PC-9 (cell line): Measurements from ENCODE around the gene SLAMF6. TPM values are rescaled to one million over a fixed set of nuclear protein-coding genes. Genes with fewer than 3 reads are reported as not detected.

ENCODE experiments used
- BruUV-seq: library from RNA; stranded (reverse); fragments of 400-500 nt; replicated peaks from 2 replicates; lab custom pipeline; 2021; lab: Mats Ljungman, UMichigan
- CTCF ChIA-PET: fragments of 300-600 bp; sonication (Branson Sonifier 250); formaldehyde crosslinking; loops from one replicate; lab custom pipeline; 2022; ENCODE audit warnings: antibody characterized with exemption; lab: Charles Lee
- POLR2A ChIA-PET: fragments of 300-600 bp; sonication (Branson Sonifier 250); formaldehyde crosslinking; loops from one replicate; lab custom pipeline; 2022; ENCODE audit warnings: antibody characterized with exemption; ENCODE audit not compliant: unreplicated experiment; lab: Charles Lee
- DNase-seq, 2 experiments: peaks; one replicate each; pipeline versions ENCODE4 v3.0.0 to v3.0.0-alpha.2; 2015 to 2022; ENCODE audit warnings: mixed read lengths in 1 of 2
- H2AFZ ChIP-seq: fragments of 200-600 bp; sonication (generic); 2 replicates; pipeline ENCODE4 v1.8.1; 2017; ENCODE audit warnings: antibody characterized with exemption
- H3F3A ChIP-seq: fragments of 200-600 bp; sonication (generic); 2 replicates; pipeline ENCODE4 v1.8.1; 2017; ENCODE audit warnings: antibody characterized with exemption, mild to moderate bottlenecking, low read depth; ENCODE audit not compliant: insufficient read depth
- H3K27ac ChIP-seq: fragments of 200-600 bp; sonication (generic); 2 replicates; pipeline ENCODE4 v1.6.1; 2016; ENCODE audit warnings: mixed run types
- H3K27me3 ChIP-seq: fragments of 200-600 bp; sonication (generic); 2 replicates; pipeline ENCODE4 v1.6.1; 2016; ENCODE audit warnings: low read depth, mixed run types; ENCODE audit not compliant: insufficient read depth
- H3K36me3 ChIP-seq: fragments of 200-600 bp; sonication (generic); 2 replicates; pipeline ENCODE4 v1.6.1; 2016; ENCODE audit warnings: low read depth, mixed run types
- H3K4me1 ChIP-seq: fragments of 200-600 bp; sonication (generic); replicated peaks from 2 replicates; pipeline ENCODE4 v1.6.1; 2016; ENCODE audit warnings: mixed run types; ENCODE audit not compliant: insufficient read depth
- H3K4me2 ChIP-seq: fragments of 200-600 bp; sonication (generic); 2 replicates; pipeline ENCODE4 v1.6.1; 2017; ENCODE audit warnings: mixed run types
- H3K4me3 ChIP-seq: fragments of 200-600 bp; sonication (generic); 2 replicates; pipeline ENCODE4 v1.6.1; 2016; ENCODE audit warnings: mixed run types
- H3K79me2 ChIP-seq: fragments of 200-600 bp; sonication (generic); 2 replicates; pipeline ENCODE4 v1.6.1; 2017; ENCODE audit warnings: low read depth, mixed run types
- H3K9me2 ChIP-seq: fragments of 200-600 bp; sonication (generic); 2 replicates; pipeline ENCODE4 v1.8.1; 2017; ENCODE audit warnings: mild to moderate bottlenecking; ENCODE audit not compliant: insufficient read depth
- H3K9me3 ChIP-seq: fragments of 200-600 bp; sonication (generic); 2 replicates; pipeline ENCODE4 v1.8.1; 2016; ENCODE audit warnings: low read depth; ENCODE audit not compliant: insufficient read depth
- H4K20me1 ChIP-seq: fragments of 200-600 bp; sonication (generic); 2 replicates; pipeline ENCODE4 v1.8.1; 2017; ENCODE audit not compliant: insufficient read depth
- CTCF ChIP-seq: fragments of 200-600 bp; sonication (generic); conservative IDR thresholded peaks from 2 replicates; pipeline ENCODE4 v1.6.1; 2017; ENCODE audit warnings: mixed run types, antibody characterized with exemption, mild to moderate bottlenecking, moderate library complexity
- EZH2 ChIP-seq: fragments of 200-600 bp; sonication (generic); IDR thresholded peaks from 2 replicates; pipeline ENCODE4 v1.8.0; 2017; ENCODE audit warnings: antibody characterized with exemption, low read depth
- intact Hi-C: fragments of 100-400 bp; cut with micrococcal nuclease; formaldehyde crosslinking; loops from one replicate; pipeline ENCODE4 v1.10.0; 2022; ENCODE audit not compliant: unreplicated experiment
- total RNA-seq: library from RNA; stranded (reverse); gene quantifications from 2 replicates; pipeline ENCODE4 v1.2.3, GENCODE V29; 2021

Gene SLAMF6
- total RNA-seq, 1 experiment from 2014 or later, result not detected

GRCh38 chr1:160558660-160559380, 35.8 kb upstream of the SLAMF6 start:
- H3K79me2 ChIP-seq, result no peaks in the 10 kb centered on the region
- intact Hi-C loops, result no loop called here
- no peaks in the 10 kb centered on the region for H3F3A ChIP-seq
- H4K20me1 ChIP-seq, result no peaks in the 10 kb centered on the region
- ChIA-PET CTCF (no interaction called here), POLR2A (no interaction called here)
- peaks cover 30% of the 10 kb centered on the region for H3K27me3 ChIP-seq
- no peak overlapping the region for H2AFZ ChIP-seq
- no peak for DNase-seq
- no peak overlapping the region for H3K4me2 ChIP-seq
- no peak overlapping the region for H3K4me3 ChIP-seq
- no peaks in the 10 kb centered on the region for H3K9me3 ChIP-seq
- no TSS peak for BruUV-seq
- no peaks in the 10 kb centered on the region for H3K4me1 ChIP-seq
- TF ChIP-seq EZH2 (no peak), CTCF (no peak)
- H3K9me2 ChIP-seq, result no peaks in the 10 kb centered on the region
- no peak overlapping the region for H3K27ac ChIP-seq
- H3K36me3 ChIP-seq, result no peaks in the 10 kb centered on the region

DNA sequence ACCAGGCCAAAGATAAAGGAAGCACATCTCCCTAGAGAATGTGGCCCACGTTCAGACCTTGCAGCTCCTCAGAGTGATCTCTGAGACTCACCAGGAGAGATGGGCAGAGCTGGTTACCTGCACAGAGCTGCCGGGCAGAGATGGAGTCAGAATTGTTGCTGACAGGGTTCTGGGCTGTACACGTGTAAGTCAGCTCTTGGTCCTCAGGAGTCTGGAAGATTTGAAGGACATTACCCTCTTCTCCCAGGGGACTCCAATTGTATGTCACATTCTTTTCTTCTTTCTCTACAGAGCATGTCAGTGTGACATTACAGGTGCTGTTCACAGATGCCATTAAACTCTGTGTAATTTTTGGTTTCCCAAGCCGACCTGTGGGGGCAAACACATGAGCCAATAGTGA, 30.7 kb upstream of the SLAMF6 start:
- H3K9me3 ChIP-seq, result no peaks in the 10 kb centered on the region
- H3K9me2 ChIP-seq, result no peaks in the 10 kb centered on the region
- no peak overlapping the region for H3K27ac ChIP-seq
- DNase-seq, result no peak
- intact Hi-C loops, result no loop called here
- peaks cover 26% of the 10 kb centered on the region for H3K27me3 ChIP-seq
- TF ChIP-seq CTCF, result no peak
- no peak for TF ChIP-seq EZH2
- ChIA-PET CTCF (no interaction called here), POLR2A (no interaction called here)
- no peak overlapping the region for H3K4me2 ChIP-seq
- no peaks in the 10 kb centered on the region for H3F3A ChIP-seq
- H4K20me1 ChIP-seq, result no peaks in the 10 kb centered on the region
- BruUV-seq, result no TSS peak
- H3K4me3 ChIP-seq, result no peak overlapping the region
- H3K79me2 ChIP-seq, result no peaks in the 10 kb centered on the region
- H3K36me3 ChIP-seq, result no peaks in the 10 kb centered on the region
- no peak overlapping the region for H2AFZ ChIP-seq
- no peaks in the 10 kb centered on the region for H3K4me1 ChIP-seq

DNA sequence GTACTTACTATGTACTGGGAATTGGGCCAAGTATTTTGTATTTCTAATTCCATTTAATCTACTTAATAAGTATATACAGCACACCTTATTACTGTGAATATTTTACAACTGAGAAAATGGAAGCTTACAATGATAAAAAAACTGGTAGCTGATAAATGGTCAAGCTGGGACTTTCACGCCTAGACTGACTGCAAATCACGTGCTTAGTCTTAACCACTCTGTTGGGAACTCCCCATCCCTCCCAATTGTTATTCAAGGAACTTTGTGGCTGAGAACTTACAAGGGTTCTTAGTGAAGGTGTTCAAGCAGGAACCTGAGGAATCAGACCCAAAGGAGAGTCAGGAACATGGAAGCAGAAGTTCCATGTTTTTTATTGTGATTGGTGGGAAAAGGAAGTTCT, 29.4 kb upstream of the SLAMF6 start:
- Histone ChIP-seq H3K36me3 (no peaks in the 10 kb centered on the region), H4K20me1 (no peaks in the 10 kb centered on the region), H3K27ac (no peak overlapping the region), H3K9me2 (no peaks in the 10 kb centered on the region), H3F3A (no peaks in the 10 kb centered on the region), H3K4me2 (no peak overlapping the region), H3K4me3 (no peak overlapping the region), H3K27me3 (peaks cover 22% of the 10 kb centered on the region), H3K79me2 (no peaks in the 10 kb centered on the region), H3K4me1 (no peaks in the 10 kb centered on the region), H2AFZ (no peak overlapping the region), H3K9me3 (no peaks in the 10 kb centered on the region)
- TF ChIP-seq CTCF, result no peak
- no peak for TF ChIP-seq EZH2
- intact Hi-C loops, result no loop called here
- CTCF ChIA-PET, result no interaction called here
- DNase-seq, result no peak
- POLR2A ChIA-PET, result no interaction called here
- BruUV-seq, result no TSS peak
